ENCODE measurements around the gene PLEK.

- TF ChIP-seq TAF1 (IDR thresholded peaks at IDR 0.05; ENCODE audit: borderline replicate concordance, low read depth, low read length) (no peak), POLR2A (IDR thresholded peaks at IDR 0.05; ENCODE audit: low read depth, low read length) (no peak)
Measured at GRCh38 chr2:68390114-68390513, 25.0 kb downstream of the PLEK start.

Data from GM12892 (cell line).